HEK293T (cell line): Measurements from ENCODE around the gene CCDC88B.

Source experiments
- BHLHE40 ChIP-seq: fragments of 450-650 bp; IDR thresholded peaks from 2 replicates; pipeline ENCODE4 v1.6.1; 2016; ENCODE audit warnings: mild to moderate bottlenecking, moderate library complexity, borderline replicate concordance
- CTBP1 ChIP-seq: fragments of 450-650 bp; IDR thresholded peaks from 2 replicates; pipeline ENCODE4 v1.6.1; 2016; ENCODE audit warnings: borderline replicate concordance
- FOXM1 ChIP-seq: fragments of 450-650 bp; IDR thresholded peaks from 2 replicates; pipeline ENCODE4 v1.6.1; 2017; ENCODE audit warnings: mild to moderate bottlenecking, borderline replicate concordance
- L3MBTL2 ChIP-seq: fragments of 450-650 bp; conservative IDR thresholded peaks from 2 replicates; pipeline ENCODE4 v1.6.1; 2016; ENCODE audit warnings: mild to moderate bottlenecking
- PKNOX1 ChIP-seq: fragments of 450-650 bp; IDR thresholded peaks from 2 replicates; pipeline ENCODE4 v1.6.1; 2016
- SP1 ChIP-seq: fragments of 450-650 bp; IDR thresholded peaks from 2 replicates; pipeline ENCODE4 v1.6.1; 2017
- SUZ12 ChIP-seq: fragments of 450-650 bp; IDR thresholded peaks from 2 replicates; pipeline ENCODE4 v1.6.1; 2016; ENCODE audit warnings: mild to moderate bottlenecking
- TARDBP ChIP-seq: fragments of 450-650 bp; IDR thresholded peaks from 2 replicates; pipeline ENCODE4 v1.6.1; 2016

DNA sequence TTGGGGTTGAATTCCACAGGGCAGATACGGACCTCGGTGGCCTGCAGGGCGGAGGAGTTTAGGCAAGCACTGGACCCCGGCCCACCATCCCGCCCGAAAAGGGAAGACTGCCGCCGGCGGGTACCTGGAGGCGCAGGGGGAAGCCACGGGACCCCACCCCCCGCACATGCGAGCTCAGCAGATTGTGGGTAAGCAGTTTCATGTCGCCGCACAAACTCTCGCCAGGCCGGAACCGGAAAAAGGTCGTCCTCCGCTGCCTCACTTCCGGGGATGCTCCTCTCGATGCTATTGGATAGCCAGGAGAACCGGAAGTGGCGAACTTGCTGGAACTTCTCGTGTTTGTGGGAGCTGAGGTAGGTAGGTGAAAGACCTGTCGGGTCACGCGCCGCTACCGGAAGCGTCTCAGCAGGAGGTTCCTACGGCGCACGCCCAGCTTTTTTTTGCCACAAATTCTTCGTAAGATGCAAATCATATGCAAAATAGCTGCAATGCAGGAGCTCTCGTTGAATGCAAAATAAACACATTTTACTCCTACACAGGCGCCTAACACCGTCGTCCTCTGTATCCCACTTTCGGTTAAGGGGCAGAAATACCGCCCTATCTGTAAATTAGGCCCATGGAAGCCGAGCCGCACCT, 22.6 kb upstream of the CCDC88B start, which contains the start of gene TRMT112:
- TF ChIP-seq CTBP1 (no peak), L3MBTL2 (0 out of 2 replicates have a peak, but pooled peaks have one; percentile 12), FOXM1 (no peak), TARDBP (no peak), SUZ12 (no peak), SP1 (no peak), PKNOX1 (no peak), BHLHE40 (no peak)
